ENCODE results near the gene ARMCX4. TPM values are rescaled to one million over a fixed set of nuclear protein-coding genes. Genes with fewer than 3 reads are reported as not detected.

The ARMCX4 gene
- total RNA-seq, 1 donor from 2014 or later, result 14.3 TPM

DNA sequence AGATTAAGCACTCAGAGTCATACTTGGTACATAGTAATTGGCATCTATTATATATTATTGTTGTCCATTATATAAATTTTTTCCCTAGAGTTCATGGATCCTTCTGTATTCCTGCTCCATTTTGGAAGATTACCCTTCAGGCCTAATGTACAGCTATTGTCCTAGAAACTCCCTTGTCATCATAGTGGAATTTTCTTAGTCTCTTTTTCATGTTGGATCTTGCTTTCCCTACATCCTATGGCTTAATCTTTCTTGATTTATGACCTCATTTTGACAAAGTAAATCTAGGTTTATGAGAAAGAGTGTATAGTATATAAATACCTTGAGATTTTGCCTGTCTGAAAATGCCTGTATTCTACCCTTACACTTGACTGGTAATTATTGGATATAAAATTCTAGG lies 22.1 kb downstream of the ARMCX4 start:
- no peak for DNase-seq
- no peak overlapping the region for H3K4me3 ChIP-seq
- ATAC-seq, result no peak
- no peaks in the 10 kb centered on the region for H3K9me3 ChIP-seq
- H3K36me3 ChIP-seq, result peaks cover 14% of the 10 kb centered on the region
- TF ChIP-seq, protein P1, sequence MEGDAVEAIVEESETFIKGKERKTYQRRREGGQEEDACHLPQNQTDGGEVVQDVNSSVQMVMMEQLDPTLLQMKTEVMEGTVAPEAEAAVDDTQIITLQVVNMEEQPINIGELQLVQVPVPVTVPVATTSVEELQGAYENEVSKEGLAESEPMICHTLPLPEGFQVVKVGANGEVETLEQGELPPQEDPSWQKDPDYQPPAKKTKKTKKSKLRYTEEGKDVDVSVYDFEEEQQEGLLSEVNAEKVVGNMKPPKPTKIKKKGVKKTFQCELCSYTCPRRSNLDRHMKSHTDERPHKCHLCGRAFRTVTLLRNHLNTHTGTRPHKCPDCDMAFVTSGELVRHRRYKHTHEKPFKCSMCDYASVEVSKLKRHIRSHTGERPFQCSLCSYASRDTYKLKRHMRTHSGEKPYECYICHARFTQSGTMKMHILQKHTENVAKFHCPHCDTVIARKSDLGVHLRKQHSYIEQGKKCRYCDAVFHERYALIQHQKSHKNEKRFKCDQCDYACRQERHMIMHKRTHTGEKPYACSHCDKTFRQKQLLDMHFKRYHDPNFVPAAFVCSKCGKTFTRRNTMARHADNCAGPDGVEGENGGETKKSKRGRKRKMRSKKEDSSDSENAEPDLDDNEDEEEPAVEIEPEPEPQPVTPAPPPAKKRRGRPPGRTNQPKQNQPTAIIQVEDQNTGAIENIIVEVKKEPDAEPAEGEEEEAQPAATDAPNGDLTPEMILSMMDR (IDR thresholded peaks at IDR 0.05), result no peak
- H3K4me1 ChIP-seq, result no peaks in the 10 kb centered on the region
- no peaks in the 10 kb centered on the region for H3K27me3 ChIP-seq (ENCODE audit: low read depth)
- H3K27ac ChIP-seq, result no peak overlapping the region
- intact Hi-C loops (cut with DNase I), result no loop called here

DNA sequence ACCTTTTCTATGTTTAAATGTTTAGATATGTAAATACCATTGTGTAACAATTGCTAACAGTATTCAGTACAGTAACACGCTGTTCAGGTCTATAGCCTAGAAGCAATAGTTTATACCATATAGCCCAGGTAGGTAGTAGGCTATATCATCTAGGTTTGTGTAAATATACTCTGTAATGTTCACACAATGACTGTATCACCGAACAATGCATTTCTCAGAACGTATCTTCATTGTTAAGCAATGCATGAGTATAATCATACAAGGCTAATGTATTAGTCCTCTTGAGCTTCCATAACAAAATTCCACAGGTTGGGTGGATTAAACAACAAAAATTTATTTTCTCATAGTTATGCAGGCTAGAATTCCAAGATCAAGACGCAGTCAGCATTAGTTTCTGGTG lies 22.7 kb downstream of the ARMCX4 start:
- H3K27ac ChIP-seq, result no peak overlapping the region
- H3K36me3 ChIP-seq, result peaks cover 14% of the 10 kb centered on the region
- TF ChIP-seq, protein P1 (IDR thresholded peaks at IDR 0.05), result no peak
- ATAC-seq, result no peak
- no peak for DNase-seq
- no peaks in the 10 kb centered on the region for H3K9me3 ChIP-seq
- H3K4me3 ChIP-seq, result no peak overlapping the region
- H3K27me3 ChIP-seq (ENCODE audit: low read depth), result no peaks in the 10 kb centered on the region
- no peaks in the 10 kb centered on the region for H3K4me1 ChIP-seq
- intact Hi-C loops (cut with DNase I), result no loop called here

DNA sequence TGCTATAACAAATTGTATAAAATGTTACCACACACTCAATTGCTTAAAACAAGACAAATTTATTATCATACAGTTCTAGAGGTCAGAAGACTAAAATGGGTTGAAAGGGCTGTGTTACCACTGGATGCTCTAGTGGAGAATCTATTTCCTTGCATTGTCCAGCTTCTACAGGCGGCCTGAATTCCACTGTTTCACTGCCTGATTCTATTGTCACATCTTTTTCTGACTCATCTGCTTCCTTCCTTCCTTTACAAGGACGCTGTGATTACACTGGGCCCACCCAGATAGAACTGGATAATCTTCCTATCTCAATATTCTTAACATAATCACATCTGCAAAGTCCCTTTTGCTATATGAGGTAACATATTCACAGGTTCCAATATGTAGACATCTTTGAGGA lies 45.7 kb downstream of the ARMCX4 start:
- DNase-seq, result no peak
- TF ChIP-seq, protein P1 (IDR thresholded peaks at IDR 0.05), result no peak
- intact Hi-C loops (cut with DNase I), result no loop called here

More for the DNA sequence above, 45.7 kb downstream of the ARMCX4 start:
- no peak for ATAC-seq
- Histone ChIP-seq H3K4me3 (no peak overlapping the region), H3K4me1 (no peaks in the 10 kb centered on the region), H3K27ac (no peak overlapping the region), H3K9me3 (no peaks in the 10 kb centered on the region), H3K27me3 (ENCODE audit: low read depth) (no peaks in the 10 kb centered on the region), H3K36me3 (no peaks in the 10 kb centered on the region)

Other genes starting within 250 kb of the ARMCX4 start
- gene TAF7L, start 194.1 kb upstream of the ARMCX4 start, total RNA-seq, result not detected
- 6.6 TPM for gene TIMM8A, start 136.7 kb upstream of the ARMCX4 start, total RNA-seq
- 62.8 TPM for gene BTK, start 99.3 kb upstream of the ARMCX4 start, total RNA-seq
- 154 TPM for gene RPL36A, start 94.4 kb upstream of the ARMCX4 start, total RNA-seq
- gene GLA, start 77.5 kb upstream of the ARMCX4 start, total RNA-seq, result 51.1 TPM
- gene HNRNPH2, start 77.2 kb upstream of the ARMCX4 start, total RNA-seq, result 62.1 TPM
- gene ARMCX1, start 65.1 kb downstream of the ARMCX4 start, total RNA-seq, result 18.8 TPM
- 36.5 TPM for gene ARMCX6, start 132.5 kb downstream of the ARMCX4 start, total RNA-seq
- 48.4 TPM for gene ARMCX3, start 137.7 kb downstream of the ARMCX4 start, total RNA-seq
- 24.8 TPM for gene ARMCX2, start 174.4 kb downstream of the ARMCX4 start, total RNA-seq